SK-N-SH treated with all-trans-retinoic acid at 6 μM for 48 hours (cell line): ENCODE measurements around the gene CHST11.

Source experiments
- ATAC-seq: fragments of 200-7000 bp; cut with Tn5 transposase; 3 replicates; pipeline ENCODE4 v1.9.1; 2020; ENCODE audit warnings: mild to moderate bottlenecking, moderate library complexity
- ARNTL ChIP-seq: fragments of 450-650 bp; formaldehyde crosslinking; IDR thresholded peaks from 2 replicates; pipeline ENCODE4 v1.5.0; 2020; ENCODE audit warnings: low read depth, mild to moderate bottlenecking, moderate library complexity, borderline replicate concordance
- BACH2 ChIP-seq: fragments of 250-450 bp; sonication (Bioruptor Pico); IDR thresholded peaks from 2 replicates; pipeline ENCODE4 v1.9.0; 2021; ENCODE audit warnings: mild to moderate bottlenecking, borderline replicate concordance
- CSDC2 ChIP-seq: fragments of 250-450 bp; sonication (Bioruptor Pico); IDR thresholded peaks from 2 replicates; pipeline ENCODE4 v1.5.0; 2020; ENCODE audit warnings: mild to moderate bottlenecking, moderate library complexity
- ESRRG ChIP-seq: fragments of 250-450 bp; sonication (Bioruptor Pico); IDR thresholded peaks from 2 replicates; pipeline ENCODE4 v1.6.1; 2021; ENCODE audit warnings: mild to moderate bottlenecking
- GLIS3 ChIP-seq: fragments of 250-450 bp; sonication (Bioruptor Pico); IDR thresholded peaks from 2 replicates; pipeline ENCODE4 v1.5.0; 2020; ENCODE audit warnings: mild to moderate bottlenecking, moderate library complexity
- ISL1 ChIP-seq: fragments of 250-450 bp; sonication (Bioruptor Pico); IDR thresholded peaks from 2 replicates; pipeline ENCODE4 v2.1.2; 2022; ENCODE audit warnings: mild to moderate bottlenecking, moderate library complexity
- OSR1 ChIP-seq: fragments of 250-450 bp; sonication (Bioruptor Pico); IDR thresholded peaks from 2 replicates; pipeline ENCODE4 v1.8.0; 2022; ENCODE audit warnings: moderate library complexity, mild to moderate bottlenecking, inconsistent platforms
- PPARA ChIP-seq: fragments of 250-450 bp; sonication (Bioruptor Pico); IDR thresholded peaks from 2 replicates; pipeline ENCODE4 v1.5.0; 2020; ENCODE audit warnings: mild to moderate bottlenecking, borderline replicate concordance
- RARB ChIP-seq: fragments of 250-450 bp; sonication (Bioruptor Pico); IDR thresholded peaks from 2 replicates; pipeline ENCODE4 v1.8.0; 2021; ENCODE audit warnings: mild to moderate bottlenecking, moderate library complexity
- SNAI2 ChIP-seq: fragments of 250-450 bp; sonication (Bioruptor Pico); IDR thresholded peaks from 2 replicates; pipeline ENCODE4 v1.5.0; 2020; ENCODE audit warnings: mild to moderate bottlenecking, moderate library complexity
- TCF4 ChIP-seq: fragments of 250-450 bp; sonication (Bioruptor Pico); IDR thresholded peaks from 2 replicates; pipeline ENCODE4 v1.8.0; 2021; ENCODE audit warnings: mild to moderate bottlenecking, moderate library complexity, borderline replicate concordance
- TOX ChIP-seq: fragments of 250-450 bp; sonication (Bioruptor Pico); IDR thresholded peaks from 2 replicates; pipeline ENCODE4 v1.8.0; 2021; ENCODE audit warnings: mild to moderate bottlenecking, moderate library complexity, borderline replicate concordance
- ZC3H10 ChIP-seq: fragments of 250-450 bp; sonication (Bioruptor Pico); IDR thresholded peaks from 2 replicates; pipeline ENCODE4 v1.5.1; 2021; ENCODE audit warnings: mild to moderate bottlenecking, moderate library complexity
- ZFP3 ChIP-seq: fragments of 250-450 bp; sonication (Bioruptor Pico); IDR thresholded peaks from 2 replicates; pipeline ENCODE4 v1.5.0; 2020; ENCODE audit warnings: mild to moderate bottlenecking, moderate library complexity
- ZFP30 ChIP-seq: fragments of 450-650 bp; formaldehyde crosslinking; IDR thresholded peaks from 2 replicates; pipeline ENCODE4 v1.5.0; 2022; ENCODE audit warnings: mild to moderate bottlenecking, moderate library complexity
- ZNF565 ChIP-seq: fragments of 450-650 bp; formaldehyde crosslinking; conservative IDR thresholded peaks from 2 replicates; pipeline ENCODE4 v1.5.0; 2020; ENCODE audit warnings: low read depth, mild to moderate bottlenecking, moderate library complexity
- ZNF70 ChIP-seq: fragments of 450-650 bp; formaldehyde crosslinking; IDR thresholded peaks from 2 replicates; pipeline ENCODE4 v1.5.0; 2020; ENCODE audit warnings: mild to moderate bottlenecking, moderate library complexity
- ZNF8 ChIP-seq: fragments of 450-650 bp; formaldehyde crosslinking; IDR thresholded peaks from 2 replicates; pipeline ENCODE4 v1.5.0; 2020; ENCODE audit warnings: mild to moderate bottlenecking, moderate library complexity
- TF ChIP-seq, protein P1 (sequence below): fragments of 250-450 bp; sonication (Bioruptor Pico); IDR thresholded peaks from 2 replicates; pipeline ENCODE4 v1.5.0; 2020; ENCODE audit warnings: mild to moderate bottlenecking, moderate library complexity
- TF ChIP-seq, protein P2 (sequence below): fragments of 250-450 bp; sonication (Bioruptor Pico); IDR thresholded peaks from 2 replicates; pipeline ENCODE4 v1.8.0; 2020; ENCODE audit warnings: mild to moderate bottlenecking, moderate library complexity, borderline replicate concordance
- TF ChIP-seq, protein P3 (sequence below): fragments of 250-450 bp; sonication (Bioruptor Pico); IDR thresholded peaks from 2 replicates; pipeline ENCODE4 v1.5.1; 2021; ENCODE audit warnings: mild to moderate bottlenecking, moderate library complexity
- TF ChIP-seq, protein P4 (sequence below): fragments of 250-450 bp; sonication (Bioruptor Pico); IDR thresholded peaks from 2 replicates; pipeline ENCODE4 v1.8.0; 2021; ENCODE audit warnings: low read depth, mild to moderate bottlenecking, moderate library complexity, borderline replicate concordance

The CHST11 gene

DNA sequence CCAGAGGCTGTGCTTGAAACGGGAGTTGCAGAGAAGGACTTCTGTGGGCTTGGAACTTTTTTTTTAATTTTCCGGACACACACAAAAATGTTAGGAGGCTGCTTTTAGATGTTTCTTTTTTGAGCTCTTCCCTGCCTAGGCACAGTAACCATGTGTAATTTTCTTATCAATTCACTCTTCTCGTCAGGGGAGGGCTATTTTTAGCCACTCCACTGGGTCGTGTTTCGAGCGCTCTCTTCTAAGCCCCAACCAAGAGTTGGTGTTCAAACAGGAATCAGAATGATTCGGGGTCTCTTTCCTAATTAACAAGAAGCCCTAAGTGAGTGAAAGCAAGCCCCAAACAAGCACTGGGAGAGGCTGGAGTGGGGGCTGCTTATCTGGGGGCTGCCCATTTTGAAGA is 162.6 kb downstream of the CHST11 start (continued):
- TF ChIP-seq, protein P1, sequence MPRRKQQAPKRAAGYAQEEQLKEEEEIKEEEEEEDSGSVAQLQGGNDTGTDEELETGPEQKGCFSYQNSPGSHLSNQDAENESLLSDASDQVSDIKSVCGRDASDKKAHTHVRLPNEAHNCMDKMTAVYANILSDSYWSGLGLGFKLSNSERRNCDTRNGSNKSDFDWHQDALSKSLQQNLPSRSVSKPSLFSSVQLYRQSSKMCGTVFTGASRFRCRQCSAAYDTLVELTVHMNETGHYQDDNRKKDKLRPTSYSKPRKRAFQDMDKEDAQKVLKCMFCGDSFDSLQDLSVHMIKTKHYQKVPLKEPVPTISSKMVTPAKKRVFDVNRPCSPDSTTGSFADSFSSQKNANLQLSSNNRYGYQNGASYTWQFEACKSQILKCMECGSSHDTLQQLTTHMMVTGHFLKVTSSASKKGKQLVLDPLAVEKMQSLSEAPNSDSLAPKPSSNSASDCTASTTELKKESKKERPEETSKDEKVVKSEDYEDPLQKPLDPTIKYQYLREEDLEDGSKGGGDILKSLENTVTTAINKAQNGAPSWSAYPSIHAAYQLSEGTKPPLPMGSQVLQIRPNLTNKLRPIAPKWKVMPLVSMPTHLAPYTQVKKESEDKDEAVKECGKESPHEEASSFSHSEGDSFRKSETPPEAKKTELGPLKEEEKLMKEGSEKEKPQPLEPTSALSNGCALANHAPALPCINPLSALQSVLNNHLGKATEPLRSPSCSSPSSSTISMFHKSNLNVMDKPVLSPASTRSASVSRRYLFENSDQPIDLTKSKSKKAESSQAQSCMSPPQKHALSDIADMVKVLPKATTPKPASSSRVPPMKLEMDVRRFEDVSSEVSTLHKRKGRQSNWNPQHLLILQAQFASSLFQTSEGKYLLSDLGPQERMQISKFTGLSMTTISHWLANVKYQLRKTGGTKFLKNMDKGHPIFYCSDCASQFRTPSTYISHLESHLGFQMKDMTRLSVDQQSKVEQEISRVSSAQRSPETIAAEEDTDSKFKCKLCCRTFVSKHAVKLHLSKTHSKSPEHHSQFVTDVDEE (CRISPR knock-in tag) = no peak
- TF ChIP-seq, protein P2, sequence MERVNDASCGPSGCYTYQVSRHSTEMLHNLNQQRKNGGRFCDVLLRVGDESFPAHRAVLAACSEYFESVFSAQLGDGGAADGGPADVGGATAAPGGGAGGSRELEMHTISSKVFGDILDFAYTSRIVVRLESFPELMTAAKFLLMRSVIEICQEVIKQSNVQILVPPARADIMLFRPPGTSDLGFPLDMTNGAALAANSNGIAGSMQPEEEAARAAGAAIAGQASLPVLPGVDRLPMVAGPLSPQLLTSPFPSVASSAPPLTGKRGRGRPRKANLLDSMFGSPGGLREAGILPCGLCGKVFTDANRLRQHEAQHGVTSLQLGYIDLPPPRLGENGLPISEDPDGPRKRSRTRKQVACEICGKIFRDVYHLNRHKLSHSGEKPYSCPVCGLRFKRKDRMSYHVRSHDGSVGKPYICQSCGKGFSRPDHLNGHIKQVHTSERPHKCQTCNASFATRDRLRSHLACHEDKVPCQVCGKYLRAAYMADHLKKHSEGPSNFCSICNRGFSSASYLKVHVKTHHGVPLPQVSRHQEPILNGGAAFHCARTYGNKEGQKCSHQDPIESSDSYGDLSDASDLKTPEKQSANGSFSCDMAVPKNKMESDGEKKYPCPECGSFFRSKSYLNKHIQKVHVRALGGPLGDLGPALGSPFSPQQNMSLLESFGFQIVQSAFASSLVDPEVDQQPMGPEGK (CRISPR knock-in tag) = no peak

DNA sequence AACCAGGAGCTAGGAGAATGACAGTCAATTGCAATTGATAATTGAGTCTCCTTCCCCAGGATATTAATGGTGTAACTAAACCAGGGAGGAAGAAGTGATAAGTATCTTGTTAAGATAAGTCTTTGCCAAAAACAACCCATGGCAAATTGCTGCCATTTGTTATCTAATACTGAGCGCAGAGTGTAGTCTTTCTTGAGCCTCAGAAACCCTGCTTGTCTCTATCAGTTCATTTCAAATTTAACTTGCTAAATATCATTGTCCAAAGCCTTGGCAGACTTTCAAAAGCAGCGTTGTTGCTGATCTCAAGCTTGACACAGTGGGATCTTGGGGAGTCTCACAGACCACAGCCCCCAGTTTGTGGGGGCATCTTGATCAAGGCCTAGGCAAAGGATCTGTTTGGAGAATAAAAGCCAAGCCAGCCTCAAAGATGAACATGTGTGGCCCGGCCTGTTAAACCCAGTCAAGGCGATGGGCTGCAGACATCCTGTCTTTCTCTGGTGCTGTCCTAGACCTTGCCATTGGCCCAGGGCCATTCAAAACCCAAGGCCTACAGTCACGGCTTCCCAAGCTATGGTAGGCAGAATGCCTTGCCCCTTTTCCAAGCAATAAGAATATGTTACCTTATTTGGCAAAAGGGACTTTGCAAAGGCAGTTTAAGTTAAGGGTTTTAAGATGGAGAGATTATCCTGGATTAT is 164.2 kb downstream of the CHST11 start:
- peak; percentile 90 for ATAC-seq
- TF ChIP-seq ZFP3 (CRISPR knock-in tag) (no peak), ZNF565 (CRISPR knock-in tag) (no peak), CSDC2 (no peak), TCF4 (CRISPR knock-in tag) (peak; percentile 84; the same call in 1 of the 2 replicates), TOX (CRISPR knock-in tag) (no peak), ZNF70 (CRISPR knock-in tag) (no peak), OSR1 (CRISPR knock-in tag) (no peak), BACH2 (no peak), ISL1 (CRISPR knock-in tag) (peak; percentile 69), PPARA (0 out of 2 replicates have a peak, but pooled peaks have one; percentile 16), SNAI2 (CRISPR knock-in tag) (no peak), ARNTL (CRISPR knock-in tag) (no peak), ZFP30 (CRISPR knock-in tag) (no peak)
- TF ChIP-seq, protein P3, sequence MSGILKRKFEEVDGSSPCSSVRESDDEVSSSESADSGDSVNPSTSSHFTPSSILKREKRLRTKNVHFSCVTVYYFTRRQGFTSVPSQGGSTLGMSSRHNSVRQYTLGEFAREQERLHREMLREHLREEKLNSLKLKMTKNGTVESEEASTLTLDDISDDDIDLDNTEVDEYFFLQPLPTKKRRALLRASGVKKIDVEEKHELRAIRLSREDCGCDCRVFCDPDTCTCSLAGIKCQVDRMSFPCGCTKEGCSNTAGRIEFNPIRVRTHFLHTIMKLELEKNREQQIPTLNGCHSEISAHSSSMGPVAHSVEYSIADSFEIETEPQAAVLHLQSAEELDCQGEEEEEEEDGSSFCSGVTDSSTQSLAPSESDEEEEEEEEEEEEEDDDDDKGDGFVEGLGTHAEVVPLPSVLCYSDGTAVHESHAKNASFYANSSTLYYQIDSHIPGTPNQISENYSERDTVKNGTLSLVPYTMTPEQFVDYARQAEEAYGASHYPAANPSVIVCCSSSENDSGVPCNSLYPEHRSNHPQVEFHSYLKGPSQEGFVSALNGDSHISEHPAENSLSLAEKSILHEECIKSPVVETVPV = peak; percentile 60; the same call in 1 of the 2 replicates
- TF ChIP-seq, protein P1 (CRISPR knock-in tag) = peak; percentile 76; the same call in 1 of the 2 replicates
- TF ChIP-seq, protein P2 (CRISPR knock-in tag) = no peak

DNA sequence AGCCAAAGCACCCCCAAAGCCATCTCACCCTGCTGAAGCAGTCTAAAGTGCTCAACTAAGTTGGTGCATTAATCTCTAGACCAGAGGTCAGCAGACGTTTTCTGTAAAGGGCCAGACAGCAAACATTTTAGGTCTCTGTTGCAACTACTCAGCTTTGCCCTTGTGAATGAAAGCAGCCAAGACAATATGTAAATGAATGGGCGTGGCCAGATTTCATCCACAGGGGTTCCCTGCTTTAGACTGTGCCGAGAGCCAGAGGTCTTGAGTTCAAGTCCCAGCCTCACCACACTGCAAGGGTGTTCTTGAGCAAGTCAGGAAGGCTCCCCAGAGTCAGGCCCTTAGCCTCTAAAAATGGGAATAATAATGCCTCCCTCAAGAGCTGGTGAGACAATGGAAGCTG is 166.2 kb downstream of the CHST11 start:
- ATAC-seq = no peak
- no peak for TF ChIP-seq ZNF70 (CRISPR knock-in tag)
- TF ChIP-seq TOX (CRISPR knock-in tag) = no peak
- no peak for TF ChIP-seq ZFP3 (CRISPR knock-in tag)
- TF ChIP-seq, protein P2 (CRISPR knock-in tag) = no peak
- TF ChIP-seq RARB (CRISPR knock-in tag) = no peak
- TF ChIP-seq, protein P4, sequence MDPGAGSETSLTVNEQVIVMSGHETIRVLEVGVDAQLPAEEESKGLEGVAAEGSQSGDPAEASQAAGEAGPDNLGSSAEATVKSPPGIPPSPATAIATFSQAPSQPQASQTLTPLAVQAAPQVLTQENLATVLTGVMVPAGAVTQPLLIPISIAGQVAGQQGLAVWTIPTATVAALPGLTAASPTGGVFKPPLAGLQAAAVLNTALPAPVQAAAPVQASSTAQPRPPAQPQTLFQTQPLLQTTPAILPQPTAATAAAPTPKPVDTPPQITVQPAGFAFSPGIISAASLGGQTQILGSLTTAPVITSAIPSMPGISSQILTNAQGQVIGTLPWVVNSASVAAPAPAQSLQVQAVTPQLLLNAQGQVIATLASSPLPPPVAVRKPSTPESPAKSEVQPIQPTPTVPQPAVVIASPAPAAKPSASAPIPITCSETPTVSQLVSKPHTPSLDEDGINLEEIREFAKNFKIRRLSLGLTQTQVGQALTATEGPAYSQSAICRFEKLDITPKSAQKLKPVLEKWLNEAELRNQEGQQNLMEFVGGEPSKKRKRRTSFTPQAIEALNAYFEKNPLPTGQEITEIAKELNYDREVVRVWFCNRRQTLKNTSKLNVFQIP (CRISPR knock-in tag) = no peak
- no peak for TF ChIP-seq TCF4 (CRISPR knock-in tag)
- TF ChIP-seq ZC3H10 (CRISPR knock-in tag) = no peak
- TF ChIP-seq PPARA = no peak
- TF ChIP-seq ZNF565 (CRISPR knock-in tag) = no peak
- no peak for TF ChIP-seq ZFP30 (CRISPR knock-in tag)
- no peak for TF ChIP-seq OSR1 (CRISPR knock-in tag)
- no peak for TF ChIP-seq ESRRG (CRISPR knock-in tag)
- TF ChIP-seq BACH2 = no peak
- TF ChIP-seq ZNF8 (CRISPR knock-in tag) = no peak
- no peak for TF ChIP-seq SNAI2 (CRISPR knock-in tag)
- no peak for TF ChIP-seq GLIS3 (CRISPR knock-in tag)
